Fibroblast of skin of left quadriceps (primary cell): ENCODE measurements around the gene LRRTM4.
"Not testable (repeated sequence)": the region's sequence is repeated elsewhere in the genome, so short reads cannot be mapped to it uniquely, and the experiment has no call there.

Experiments
- DNase-seq, 2 experiments: peaks; one replicate each; pipeline ENCODE4 v3.0.0-alpha.2; 2013; ENCODE audit warnings: low read depth in 2 of 2

LRRTM4 gene

GRCh38 chr2:77085561-77085960 is 436.6 kb downstream of the LRRTM4 start:
- no peak for DNase-seq

DNA sequence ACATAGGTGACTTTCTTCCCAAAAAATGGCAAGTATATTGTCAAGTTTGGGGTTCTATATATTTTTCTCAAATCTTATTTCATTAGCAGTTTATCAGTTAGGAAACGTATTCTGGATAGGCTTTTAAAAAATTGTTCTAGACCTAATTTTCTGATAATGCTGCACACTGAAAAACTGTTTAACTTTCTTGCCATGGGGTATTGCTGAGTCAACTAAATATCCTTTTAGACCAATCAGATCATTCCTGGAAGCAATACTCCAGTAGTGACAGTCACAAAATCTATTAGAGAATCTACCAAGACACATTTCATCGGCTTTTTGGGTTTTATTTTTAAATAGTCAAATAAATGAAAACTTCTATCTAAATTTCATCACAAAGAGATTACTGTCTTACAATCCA is 440.6 kb downstream of the LRRTM4 start:
- DNase-seq: no peak

DNA sequence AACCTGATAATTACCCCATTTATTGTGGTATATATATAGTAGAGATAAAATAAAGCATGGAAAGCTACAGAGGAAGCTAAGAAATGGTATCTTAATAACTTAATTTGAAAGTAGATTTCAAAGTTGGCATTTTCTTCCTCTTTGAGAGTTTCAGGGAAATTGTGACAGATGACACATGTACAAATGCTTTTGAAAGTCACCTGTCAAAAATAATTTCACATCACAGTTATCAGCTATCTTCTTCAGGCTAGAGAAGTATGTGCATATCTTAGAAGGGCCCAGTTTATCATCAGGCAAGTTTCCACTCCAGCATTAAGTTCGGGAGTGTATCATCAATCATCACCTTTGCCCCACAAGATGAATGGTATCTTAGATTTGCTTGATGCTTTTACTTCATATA is 457.9 kb downstream of the LRRTM4 start:
- no peak for DNase-seq

DNA sequence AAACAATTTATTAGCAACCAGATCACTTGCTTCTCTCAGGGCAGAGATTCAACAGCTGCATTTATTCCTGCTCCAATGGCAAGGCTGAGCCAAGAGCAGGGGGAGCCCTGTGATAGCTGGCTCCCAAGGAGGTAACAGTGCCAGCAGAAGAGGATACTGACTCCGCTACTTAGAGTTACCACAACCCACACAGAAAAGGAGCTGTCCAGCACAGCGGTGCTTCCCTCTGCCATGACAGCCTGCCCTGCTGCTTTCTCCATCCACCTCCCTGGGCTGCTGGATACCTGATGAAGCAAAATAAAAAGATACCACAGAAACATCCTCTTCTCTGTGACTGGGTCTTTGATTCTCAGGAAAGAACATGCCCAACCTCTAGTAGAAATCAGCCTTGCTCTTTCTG is 467.2 kb downstream of the LRRTM4 start:
- DNase-seq: no peak

- DNase-seq: no peak
These were observed 475.8 kb downstream of the LRRTM4 start for GRCh38 chr2:77046339-77046738.

DNA sequence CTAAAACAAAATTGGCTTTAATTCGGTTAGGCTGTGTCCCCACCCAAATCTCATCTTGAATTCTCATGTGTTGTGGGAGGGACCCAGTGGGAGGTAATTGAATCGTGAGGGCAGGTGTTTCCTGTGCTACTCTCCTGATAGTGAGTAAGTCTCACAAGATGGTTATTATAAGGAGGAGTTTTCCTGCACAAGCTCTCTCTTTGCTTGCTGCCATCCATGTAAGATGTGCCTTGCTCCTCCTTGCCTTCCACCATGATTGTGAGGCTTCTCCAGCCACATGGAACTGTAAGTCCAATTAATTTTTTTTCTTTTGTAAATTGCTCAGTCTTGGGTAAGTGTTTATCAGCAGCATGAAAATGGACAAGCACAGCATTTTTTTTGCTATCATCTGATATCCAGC is 476.7 kb downstream of the LRRTM4 start:
- not testable (repeated sequence) for DNase-seq

DNA sequence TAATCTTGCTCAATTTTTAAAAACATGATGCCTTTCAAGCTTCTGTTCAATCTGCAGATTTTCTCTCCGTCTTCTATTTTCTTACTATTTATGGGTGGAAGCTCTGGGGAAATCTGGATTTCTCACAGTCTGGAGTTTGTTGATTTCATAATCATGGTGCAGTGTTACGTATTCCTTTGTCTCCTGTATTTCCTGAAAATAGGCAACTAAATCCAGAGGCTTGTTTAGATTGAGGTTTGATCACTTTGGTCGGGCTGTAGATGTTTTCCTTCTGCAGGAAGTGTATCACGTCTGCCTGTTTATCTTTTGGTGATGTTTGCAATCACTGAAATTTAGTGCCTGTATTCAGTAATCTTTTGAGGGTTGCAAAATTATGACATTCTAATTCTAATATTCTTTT is 487.7 kb downstream of the LRRTM4 start:
- no peak for DNase-seq

DNA sequence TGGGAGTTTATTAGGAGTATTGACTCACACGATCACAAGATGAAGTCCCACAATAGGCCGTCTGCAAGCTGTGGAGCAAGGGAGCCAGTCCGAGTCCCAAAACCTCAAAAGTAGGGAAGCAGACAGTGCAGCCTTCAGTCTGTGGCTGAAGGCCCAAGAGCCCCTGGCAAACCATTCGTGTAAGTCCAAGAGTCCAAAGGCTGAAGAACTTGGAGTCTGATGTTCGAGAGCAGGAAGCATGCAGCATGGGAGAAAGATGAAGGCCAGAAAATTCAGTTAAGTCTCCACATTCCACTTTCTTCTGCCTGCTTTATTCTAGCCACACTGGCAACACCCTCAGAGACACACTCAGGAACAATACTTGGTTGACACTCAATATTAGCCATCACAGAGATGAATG is 492.9 kb downstream of the LRRTM4 start:
- not testable (repeated sequence) for DNase-seq

GRCh38 chr2:77028032-77028600 is 494.1 kb downstream of the LRRTM4 start:
- no peak for DNase-seq

DNA sequence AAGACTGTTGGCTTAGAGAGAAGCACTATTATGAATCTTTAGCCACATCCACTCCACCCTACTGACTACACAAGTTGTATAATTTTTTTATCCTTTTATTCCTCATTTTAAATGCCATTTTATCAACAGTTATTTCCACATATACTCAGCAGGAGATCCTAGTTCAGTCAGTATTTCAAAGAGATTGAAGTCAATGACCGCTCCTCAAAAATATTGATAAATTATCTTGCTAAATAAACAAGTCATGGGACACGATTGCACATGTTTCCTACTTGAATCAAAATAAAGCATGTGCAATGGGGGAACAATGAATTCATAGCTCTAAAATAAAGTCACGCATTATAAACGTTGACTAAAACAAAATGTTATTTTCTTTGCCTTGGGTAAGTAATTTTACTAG is 496.5 kb downstream of the LRRTM4 start:
- DNase-seq: no peak

- DNase-seq: no peak
These were observed 501.0 kb downstream of the LRRTM4 start for GRCh38 chr2:77021161-77021560.

GRCh38 chr2:77018219-77018618 is 504.0 kb downstream of the LRRTM4 start:
- DNase-seq: no peak

- DNase-seq: no peak
These were observed 504.8 kb downstream of the LRRTM4 start for GRCh38 chr2:77017355-77017745.

DNA sequence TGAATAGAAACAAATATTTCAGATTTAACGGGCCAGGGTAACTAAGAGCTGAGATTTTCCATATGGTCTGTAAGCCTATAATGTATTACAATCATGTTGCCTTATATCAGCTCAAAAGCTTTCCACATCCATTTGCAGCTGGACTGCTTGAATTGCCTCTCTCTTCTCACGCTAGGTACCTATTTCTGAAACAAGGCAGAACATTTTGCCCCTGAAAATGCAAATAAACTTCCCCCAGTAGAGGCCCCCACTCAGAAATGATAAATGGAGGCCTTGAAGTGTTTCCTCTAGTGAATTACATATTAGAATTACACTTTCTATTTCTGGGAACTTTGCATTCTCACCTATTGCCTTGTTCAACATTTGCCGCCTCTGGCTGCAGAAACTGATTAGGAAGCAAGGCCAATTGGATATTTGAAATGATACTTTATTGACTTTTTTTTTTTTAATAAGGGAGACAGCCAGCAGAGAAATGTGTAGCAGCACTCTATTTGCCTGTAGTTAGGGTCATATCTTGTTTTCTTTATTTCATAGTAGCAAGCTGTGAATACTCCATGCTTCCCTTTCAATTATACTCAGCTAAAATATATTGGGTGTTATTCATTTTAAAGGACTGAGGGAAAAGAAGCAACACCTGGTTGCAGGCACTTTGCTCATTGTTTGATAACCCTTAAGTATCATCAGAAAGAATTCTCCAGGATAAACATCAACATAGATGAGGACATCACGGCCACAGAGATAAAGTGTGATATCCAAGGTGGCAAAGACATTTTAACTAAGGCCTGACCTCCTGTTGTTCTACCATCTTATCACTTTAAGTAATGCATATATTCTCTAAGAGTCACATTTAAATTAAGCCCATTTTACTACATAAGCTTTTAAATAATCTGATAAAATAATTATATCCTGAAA is 505.5 kb downstream of the LRRTM4 start:
- no peak for DNase-seq

DNA sequence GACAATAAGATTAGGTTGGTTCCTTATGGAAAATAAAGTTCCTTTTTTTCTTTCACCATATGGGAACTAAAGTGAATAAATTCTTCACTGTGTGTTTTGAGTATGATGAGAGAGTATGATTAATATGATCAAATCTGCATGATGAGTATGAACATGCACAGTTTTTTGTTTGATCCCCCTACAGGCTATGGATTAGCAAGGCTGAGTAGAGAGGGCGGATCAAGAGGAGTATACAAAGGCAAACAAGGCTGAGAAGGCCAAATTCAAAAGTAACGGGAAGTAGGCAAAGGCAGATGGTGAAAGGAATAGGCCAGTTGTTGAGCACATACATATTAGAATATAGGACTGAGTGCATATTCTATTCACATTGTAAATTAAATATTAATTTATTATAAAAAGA is 508.2 kb downstream of the LRRTM4 start:
- no peak for DNase-seq

DNA sequence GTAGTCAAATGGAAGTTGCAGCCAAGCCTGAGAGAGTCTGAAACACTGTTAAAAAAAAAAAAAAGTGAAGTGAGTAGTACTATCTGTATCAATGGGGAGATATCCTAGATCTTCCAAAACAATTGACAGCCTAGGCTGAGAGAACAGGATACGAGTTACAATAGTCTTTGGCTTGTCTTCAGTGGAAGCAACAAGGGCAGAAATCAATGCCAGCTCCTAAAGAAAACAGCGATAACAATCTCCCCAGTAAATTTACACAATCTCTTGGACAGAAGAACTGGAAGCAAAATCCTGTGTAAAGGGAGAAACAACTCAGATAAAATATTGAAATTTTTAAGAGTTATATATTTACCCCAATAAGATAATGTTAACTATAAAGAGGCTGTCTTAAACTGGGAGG is 508.7 kb downstream of the LRRTM4 start:
- no peak for DNase-seq

- no peak for DNase-seq
These were observed 512.9 kb downstream of the LRRTM4 start for GRCh38 chr2:77009307-77009706.

GRCh38 chr2:77008853-77009252 is 513.3 kb downstream of the LRRTM4 start:
- no peak for DNase-seq

GRCh38 chr2:77007686-77008085 is 514.5 kb downstream of the LRRTM4 start:
- DNase-seq: no peak

GRCh38 chr2:77005522-77005921 is 516.7 kb downstream of the LRRTM4 start:
- DNase-seq: no peak

- DNase-seq: no peak
These were observed 520.3 kb downstream of the LRRTM4 start for GRCh38 chr2:77001895-77002294.

- DNase-seq: peak; percentile 20 to 30
These were observed 523.5 kb downstream of the LRRTM4 start for GRCh38 chr2:76998704-76999103.

DNA sequence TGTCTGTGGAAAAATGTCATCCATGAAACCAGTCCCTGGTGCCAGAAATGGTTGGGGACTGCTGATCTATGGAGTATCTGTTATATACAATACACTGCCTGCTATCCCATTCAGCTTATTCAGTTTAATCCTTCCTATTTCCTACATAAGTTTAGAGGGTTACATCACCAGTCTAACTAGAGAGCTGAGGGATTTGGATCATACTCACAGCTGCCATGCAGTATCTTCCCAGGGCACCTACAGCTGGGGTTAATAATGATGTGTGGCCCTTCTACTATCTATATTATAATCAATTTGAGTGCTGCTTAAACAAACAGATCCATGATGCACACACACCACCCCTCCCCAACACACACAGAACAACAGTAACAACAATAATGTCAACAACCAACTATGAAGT is 524.0 kb downstream of the LRRTM4 start:
- no peak for DNase-seq
